SU-DHL-6 (cell line): ENCODE measurements around the gene LAD1.

Experiments
- CTCF ChIP-seq: fragments of 200-600 bp; sonication (generic); IDR thresholded peaks from one replicate; pipeline ENCODE4 v1.5.1; 2017; ENCODE audit warnings: antibody characterized with exemption, mild to moderate bottlenecking, low read length, moderate library complexity; ENCODE audit not compliant: insufficient read depth, poor library complexity, severe bottlenecking
- EZH2phosphoT487 ChIP-seq: fragments of 200-600 bp; sonication (generic), shearing (Covaris generic); conservative IDR thresholded peaks from 2 replicates; pipeline ENCODE4 v1.6.1; 2018; ENCODE audit warnings: mild to moderate bottlenecking, antibody characterized with exemption, low read length, moderate library complexity, mixed read lengths

DNA sequence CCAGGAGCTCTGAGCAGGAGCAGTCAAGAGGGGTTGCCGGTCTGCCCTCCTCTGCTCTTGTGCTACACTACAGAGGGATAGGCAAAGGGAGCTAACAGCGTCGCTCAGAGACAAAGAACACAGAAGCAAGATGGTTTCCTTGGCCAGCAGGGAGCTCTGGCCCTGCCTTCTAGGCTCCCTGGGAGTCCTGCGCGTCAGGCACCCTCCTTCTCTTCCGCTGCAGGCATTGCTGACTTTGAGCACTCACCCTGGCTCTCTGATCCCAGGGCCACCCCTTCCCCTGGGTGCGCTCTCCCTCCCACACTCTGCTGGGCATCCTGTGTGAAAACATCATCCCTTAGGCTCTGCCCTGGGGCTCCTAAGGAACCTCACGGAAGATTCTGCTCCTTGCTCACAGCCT lies 21.9 kb upstream of the LAD1 start:
- TF ChIP-seq CTCF (no peak), EZH2phosphoT487 (no peak)
